ENCODE results near the gene NFYA.
A peak's percentile ranks its signal among the peaks of the same experiment; 100 is the strongest.

The NFYA gene

DNA sequence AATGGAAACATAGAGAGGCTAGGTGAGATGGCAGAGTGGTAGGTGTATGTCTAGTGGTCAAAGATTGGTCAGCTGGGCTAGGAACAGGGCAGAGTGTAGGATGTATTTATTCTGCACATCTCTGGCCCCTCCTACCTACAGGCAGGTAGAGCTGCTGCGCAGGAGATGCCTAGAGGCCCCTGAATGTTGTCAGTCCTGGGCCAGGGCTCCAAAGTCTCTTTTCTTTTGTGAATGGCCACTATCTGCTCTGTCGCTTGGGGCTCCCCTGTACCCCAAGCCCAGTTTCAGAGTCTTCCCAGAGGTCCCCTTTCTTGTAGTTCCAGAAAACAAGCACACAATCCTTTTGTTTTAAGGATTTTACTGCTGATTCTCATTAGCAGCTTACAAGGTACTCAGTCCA lies 25.5 kb upstream of the NFYA start:
- no peak for DNase-seq

DNA sequence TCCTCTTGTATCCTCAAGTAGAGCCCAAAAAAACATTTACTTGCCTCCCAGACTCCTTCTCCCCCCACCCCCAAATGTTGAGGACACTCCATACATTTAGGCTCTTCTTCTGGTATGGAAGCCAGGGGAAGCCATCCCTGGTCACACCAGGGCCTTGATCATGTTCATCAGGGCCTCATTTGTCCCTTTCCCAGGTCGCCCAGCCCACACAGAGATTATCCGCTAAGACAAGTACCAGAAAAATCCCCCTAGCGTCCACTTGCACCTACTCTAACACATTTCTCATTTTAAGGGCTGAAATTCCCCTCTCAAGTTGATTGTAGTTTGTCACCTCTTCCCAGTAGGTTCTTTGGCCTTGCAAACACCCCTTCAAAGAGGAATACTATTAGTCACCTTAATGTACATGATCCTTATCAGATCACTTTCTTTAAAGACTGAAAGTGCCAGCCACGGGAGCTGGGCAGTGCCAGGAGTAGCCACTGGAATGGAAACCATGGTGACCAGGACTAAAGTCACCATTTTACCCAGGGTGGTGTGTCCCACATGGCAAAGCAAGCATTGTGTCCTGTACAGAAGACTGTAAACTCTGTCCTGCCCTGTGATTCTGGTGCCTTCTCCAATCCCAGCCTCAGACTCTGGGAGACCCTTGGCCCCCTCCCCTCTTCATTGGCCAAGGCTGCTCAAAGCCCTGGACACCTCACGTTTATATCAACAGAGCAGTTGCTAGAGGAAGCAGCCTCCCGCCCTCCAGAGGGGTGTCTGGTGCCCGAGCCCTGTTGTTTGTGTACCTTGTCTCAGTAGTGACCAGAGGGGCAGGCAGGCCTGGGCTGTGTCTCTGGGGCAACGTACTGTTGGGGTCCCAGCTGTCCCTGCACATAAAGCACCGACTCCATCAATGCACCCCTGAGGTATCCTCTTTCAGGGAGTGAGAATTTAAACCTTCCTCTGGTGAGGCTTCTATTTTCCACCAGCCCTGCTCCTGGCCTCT lies 24.7 kb upstream of the NFYA start:
- no peak for DNase-seq

DNA sequence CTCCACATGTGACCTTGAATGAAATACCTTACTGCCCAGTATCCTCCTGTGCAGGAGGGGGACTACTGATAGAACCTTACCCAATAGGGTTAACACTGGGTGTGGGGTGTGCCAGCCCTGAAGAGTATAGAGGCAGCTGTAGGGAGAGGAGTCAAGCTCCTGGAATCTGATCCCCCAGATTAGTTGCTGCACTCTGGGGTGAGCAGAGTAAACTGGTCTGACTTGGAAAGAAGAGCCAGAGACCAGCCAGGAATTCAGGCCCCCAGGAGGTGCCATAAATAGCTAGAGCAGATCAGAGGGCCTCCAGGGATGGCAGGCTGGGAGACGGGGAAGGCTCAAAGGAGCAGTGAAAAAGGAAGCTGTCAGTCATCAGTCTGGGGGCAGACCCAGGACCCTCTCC lies 23.3 kb upstream of the NFYA start:
- no peak for DNase-seq

DNA sequence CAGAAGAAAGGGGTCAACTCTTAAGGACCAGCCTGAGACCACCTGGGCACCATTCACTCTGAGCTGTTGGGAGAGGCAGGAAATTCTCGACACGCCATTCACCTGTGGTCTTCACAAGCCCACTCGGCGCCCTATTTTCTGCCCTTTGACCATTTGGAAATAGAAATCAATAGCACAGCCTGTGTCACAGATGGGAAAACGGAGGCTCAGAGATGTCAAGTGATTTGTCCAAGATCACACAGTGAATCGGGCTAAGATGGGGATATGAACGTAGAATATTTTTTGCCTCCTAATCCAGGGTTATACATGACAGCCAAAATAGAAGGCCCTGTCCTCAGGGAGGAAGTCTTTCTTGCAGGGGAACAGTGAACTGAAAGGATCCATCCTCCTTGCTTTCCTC lies 22.8 kb upstream of the NFYA start:
- DNase-seq = no peak

DNA sequence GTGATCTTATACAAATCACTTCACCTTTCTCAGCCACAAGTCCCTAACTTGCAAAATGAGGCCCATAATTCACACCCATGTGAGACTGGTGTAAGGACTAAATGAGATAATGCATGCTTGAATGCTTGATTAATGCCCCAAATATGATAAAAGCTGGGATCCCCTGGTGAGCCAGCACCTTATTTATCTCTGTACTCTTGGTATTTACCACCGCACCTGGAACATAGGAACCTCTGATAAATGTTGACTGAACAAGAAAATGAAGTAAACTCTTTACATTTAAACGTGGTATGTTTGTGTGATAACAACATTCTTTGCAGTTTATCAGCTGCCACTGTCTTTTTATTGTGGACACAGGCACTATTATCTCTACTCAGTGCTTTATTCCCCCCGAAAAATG lies 22.2 kb upstream of the NFYA start:
- no peak for DNase-seq

DNA sequence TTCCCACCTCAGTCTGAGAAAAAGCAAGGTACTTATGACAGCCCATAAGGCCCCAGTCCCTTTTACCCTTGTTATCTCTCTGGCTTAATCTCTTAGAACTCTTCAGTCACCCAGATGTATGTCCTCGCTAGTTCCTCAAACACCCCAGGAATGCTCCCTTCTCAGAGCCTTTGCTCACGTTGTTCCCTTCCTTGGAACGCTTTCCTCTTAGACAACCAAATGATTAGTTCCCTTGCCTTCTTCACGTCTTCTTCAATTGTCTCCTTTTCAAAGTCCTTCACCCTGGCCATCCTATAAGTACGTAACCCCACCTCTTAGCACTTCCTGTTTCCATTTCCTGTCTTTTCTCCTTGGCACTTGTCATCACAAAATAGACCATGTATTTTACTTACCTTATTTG lies 20.9 kb upstream of the NFYA start:
- no peak for DNase-seq

DNA sequence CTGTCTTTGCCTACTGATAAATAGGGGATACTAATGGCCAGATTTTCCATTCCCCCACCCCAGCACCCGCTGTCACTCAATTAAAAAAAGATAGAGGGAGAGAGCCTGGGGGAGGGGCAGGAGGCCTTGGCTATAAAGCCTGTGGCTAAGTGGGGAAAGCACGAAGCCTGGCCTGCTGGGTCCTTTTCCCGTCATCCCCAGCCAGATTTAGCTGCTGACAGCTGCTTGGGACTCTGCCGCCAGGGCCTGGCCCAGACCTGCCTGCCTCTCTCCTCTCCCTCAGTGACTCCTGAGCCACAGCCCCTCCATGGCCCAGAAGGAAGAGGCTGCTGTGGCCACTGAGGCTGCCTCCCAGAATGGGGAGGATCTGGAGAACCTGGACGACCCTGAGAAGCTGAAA lies 19.7 kb upstream of the NFYA start, which contains the start of gene APOBEC2:
Gene APOBEC2, plus strand, starts transcription at position 162 of the 400 bp plus-strand sequence. Its CDS starts 146 bp downstream, at position 308.
- no peak for DNase-seq

DNA sequence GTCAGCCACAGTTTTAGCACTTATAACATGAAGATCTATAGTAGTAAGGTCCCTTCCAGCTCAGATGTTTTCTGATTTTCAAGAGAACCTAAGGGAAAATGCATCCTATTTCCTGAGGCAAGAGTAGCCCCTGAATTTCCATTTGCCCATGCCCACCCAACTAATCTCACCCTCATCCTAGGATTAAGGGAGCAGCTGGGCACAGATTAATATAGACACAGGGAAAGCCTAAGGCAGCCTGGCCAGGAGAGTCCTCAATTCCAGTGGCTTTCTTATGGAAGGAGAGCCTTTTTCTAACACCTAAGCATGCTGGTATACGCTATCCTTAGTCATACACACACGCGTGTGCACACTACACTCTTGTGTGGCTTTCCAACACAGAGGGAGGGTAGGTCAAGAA lies 18.3 kb upstream of the NFYA start:
- no peak for DNase-seq

DNA sequence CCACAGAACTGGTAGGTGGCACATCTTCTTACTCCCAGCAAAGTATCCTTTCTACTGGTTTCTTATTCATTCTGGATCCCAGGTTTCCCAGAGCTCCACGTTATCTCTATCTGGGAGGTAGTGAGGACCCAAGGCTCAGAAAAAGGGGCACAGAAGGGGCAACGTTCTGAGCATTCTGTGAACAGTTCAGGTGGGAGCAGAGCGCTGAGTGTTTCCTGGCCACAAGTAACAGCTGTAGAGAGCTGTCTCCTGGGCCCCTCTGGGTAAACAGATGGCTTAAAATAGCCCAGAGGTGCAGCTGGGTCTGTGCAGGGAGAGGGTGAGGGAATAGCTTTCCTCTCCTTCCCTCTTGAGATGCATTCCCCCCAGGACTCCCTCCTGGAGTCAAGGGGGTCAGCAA lies 17.6 kb upstream of the NFYA start:
- no peak for DNase-seq

DNA sequence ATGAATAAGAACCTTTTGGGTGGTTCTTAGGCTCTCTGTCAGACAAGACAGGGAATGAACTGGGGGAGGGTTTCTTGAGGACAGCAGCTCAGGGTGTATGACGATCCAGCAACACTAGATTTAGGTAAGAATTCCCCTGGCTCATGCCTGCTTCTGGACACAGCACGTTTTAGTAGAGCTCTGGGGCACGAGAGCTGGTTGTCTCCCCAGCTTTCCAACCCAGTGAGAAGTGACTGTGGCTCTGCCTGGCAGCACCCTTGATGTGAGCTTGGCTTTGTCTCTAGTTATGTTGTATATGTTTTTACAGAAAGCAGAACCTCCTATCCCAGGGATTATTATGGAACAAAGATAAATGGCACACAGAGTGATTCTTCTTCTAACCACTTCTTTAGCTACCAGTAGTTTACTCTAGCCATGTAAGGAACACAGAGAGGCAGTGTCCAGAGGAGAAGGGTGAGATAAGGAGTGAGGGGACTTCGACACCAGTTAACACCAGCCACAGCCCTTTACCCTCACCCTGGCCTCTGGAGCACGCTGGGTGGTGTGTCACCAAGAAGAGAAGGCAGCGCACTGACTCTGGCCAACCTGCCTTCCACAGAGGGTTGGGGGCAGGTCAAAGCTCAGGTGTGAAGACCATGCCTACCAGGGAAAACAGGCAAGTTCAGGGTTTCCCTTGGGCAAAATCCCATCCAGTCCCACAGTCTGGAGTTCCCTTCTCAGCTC lies 15.8 kb upstream of the NFYA start:
- DNase-seq = no peak

DNA sequence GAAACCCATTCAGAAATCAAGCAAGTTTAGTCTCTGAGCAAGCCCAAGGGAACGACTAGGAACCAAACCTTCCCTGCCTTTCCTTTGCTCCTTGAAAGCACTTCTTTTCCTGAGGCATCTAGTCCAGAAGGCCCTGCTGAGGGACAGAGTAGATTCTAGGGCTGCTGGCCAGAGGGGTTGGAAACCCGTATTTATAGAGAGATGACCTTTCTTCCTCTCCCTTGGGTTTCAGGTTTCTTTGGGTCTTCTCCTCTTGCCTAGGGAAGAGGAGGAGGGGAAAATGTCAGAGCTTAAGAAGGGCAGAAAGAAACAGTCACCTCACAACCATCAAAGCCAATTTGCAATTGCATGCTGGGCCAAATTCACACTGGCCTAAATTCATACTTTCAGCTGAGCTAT lies 14.0 kb upstream of the NFYA start:
- no peak for DNase-seq

DNA sequence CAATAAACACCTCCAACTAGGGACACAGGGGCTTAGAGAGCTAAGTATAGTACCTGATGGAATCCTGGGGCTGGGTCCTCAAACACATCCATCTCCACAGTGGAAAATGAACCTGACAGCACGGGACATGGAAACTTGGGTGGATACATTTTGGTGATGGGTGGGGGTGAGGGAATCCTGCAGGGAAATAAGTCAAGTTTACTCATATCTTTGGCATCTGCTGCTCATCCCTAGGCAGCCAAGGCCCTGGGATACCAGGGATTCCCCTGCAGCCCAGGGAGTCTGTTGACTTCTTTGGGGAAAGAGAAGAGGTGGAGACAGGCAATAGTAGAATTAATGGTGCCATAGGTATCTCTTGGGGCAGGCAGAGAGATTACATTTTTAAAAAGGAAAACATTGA lies 13.2 kb upstream of the NFYA start:
- peak; percentile 6 for DNase-seq

DNA sequence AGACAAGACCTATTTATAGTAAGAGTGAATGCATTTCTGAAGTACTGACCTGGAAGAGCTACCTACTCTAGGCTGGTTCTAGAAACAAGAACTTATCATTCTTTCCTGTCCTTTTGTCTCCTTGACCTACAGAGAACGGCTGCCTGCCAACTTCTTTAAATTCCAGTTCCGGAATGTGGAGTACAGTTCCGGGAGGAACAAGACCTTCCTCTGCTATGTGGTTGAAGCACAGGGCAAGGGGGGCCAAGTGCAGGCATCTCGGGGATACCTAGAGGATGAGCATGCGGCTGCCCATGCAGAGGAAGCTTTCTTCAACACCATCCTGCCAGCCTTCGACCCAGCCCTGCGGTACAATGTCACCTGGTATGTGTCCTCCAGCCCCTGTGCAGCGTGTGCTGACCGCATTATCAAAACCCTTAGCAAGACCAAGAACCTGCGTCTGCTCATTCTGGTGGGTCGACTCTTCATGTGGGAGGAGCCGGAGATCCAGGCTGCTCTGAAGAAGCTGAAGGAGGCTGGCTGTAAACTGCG lies 11.5 kb upstream of the NFYA start:
- DNase-seq = no peak

DNA sequence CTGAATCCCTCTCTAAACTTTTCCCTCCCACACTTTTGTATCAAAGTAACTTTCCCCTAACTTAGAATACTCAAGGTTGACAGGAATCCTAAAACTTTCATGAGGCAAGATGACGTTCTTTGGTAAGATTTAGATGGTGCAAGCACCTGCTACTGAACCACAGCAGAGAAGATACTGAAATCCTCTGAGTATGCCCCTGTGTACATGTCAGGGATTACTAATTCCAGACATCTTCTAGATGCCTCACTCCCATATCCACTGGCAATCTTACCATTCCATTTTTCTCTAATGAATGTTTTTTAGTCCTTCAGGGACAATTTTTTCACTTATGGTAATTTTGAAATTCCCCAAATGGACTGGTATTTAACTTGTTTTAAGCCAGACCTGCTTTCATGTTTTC lies 10.7 kb upstream of the NFYA start:
- no peak for DNase-seq

DNA sequence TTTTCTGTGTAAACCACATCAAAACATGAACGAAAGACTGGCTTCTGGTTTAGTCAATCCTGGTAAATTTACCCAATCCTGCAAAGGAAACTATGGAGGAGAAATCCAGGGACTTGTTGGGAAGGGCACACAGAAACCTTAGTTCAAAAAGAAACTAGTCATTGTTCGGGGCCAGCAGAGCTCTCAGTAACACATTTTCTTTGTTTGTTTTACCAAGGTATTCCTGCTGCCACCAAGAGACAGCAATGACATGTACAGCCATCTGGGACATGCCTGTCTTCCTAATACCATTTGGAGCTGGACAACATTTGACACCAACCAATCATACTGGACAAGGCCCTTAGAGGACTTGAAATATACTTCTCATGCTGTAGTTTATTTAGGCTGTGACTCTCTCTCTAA lies 8.9 kb upstream of the NFYA start:
- no peak for DNase-seq

DNA sequence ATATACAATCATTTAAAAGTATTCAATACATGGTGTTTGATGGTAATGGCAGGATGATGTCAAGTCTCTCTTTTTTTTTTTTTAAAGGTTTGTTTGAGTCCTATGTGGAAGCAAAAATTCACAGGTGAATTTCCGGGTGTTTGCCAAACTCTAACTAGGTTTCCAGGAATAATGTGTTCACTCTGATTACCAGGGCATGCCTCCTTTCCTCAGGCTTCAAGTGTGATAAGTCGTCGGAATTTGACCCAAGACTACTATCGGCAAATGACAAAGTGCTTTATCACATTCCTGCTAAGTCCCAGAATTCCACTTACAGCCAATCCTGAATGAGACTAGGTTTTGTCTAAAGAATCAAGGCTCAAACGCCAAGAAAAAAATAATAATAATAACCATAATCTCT lies 7.9 kb upstream of the NFYA start:
- DNase-seq = no peak

DNA sequence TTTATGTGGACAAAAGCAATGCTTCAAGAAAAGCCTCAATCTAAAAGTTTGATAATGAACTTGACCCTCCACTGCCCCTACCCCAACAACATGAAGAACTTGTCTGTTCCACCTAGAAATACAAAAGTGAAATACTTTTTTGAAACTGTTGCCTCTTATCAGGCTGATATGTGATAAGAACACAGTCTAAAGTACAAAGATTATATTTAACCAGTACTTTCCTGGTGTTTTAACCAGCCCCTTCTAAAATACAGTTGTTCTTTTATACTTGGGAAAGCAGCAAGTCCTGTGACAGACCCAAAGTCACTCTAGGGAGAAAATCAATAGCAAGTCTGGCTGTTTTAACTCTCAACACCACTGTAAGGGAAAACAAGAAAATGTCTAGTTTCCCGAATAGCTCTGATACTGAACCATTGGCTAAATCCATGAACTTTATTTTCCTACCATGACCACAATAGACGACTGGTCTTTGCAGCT lies 7.2 kb upstream of the NFYA start:
- no peak for DNase-seq

DNA sequence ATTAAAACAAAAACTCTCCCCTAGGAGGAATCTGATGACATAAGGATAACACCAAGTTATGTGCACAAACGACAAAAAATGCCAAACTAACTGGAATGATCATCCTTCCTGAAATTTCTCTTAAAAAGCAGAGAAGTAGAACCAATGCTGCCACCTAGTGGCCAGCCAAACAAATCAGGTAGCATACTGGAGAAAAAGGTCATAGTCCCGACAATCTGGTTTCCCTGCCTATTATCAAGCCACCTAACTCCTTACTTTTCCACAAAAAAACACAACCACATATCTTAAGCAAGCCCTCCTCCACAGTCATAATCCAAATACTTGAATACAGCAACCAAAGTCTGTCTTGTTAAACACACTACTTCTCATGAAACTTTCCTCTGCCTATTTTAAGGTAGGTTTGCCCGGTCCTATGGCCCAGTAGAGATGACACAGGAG lies 5.9 kb upstream of the NFYA start:
- peak; percentile 8 for DNase-seq

DNA sequence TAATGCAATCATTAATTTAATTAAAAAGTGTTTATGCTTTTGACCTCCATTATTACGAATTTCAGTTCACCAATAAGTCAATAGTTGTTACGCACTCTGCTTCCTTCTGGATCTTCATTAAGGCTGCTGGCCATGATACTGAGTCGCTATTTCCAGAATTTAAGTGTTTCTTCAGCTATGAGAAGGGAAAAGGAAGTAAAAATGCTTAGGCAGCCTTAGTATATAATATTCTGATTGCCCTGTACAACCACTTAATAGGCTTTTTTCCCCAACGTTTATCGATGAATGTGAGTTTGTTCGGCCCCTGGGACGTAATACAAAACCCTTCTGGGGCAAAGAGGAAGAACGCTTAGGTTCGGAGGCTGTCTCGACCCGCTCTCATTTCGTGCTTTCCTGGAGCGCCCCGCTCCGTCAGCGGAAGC lies 1.3 kb upstream of the NFYA start:
- no peak for DNase-seq

DNA sequence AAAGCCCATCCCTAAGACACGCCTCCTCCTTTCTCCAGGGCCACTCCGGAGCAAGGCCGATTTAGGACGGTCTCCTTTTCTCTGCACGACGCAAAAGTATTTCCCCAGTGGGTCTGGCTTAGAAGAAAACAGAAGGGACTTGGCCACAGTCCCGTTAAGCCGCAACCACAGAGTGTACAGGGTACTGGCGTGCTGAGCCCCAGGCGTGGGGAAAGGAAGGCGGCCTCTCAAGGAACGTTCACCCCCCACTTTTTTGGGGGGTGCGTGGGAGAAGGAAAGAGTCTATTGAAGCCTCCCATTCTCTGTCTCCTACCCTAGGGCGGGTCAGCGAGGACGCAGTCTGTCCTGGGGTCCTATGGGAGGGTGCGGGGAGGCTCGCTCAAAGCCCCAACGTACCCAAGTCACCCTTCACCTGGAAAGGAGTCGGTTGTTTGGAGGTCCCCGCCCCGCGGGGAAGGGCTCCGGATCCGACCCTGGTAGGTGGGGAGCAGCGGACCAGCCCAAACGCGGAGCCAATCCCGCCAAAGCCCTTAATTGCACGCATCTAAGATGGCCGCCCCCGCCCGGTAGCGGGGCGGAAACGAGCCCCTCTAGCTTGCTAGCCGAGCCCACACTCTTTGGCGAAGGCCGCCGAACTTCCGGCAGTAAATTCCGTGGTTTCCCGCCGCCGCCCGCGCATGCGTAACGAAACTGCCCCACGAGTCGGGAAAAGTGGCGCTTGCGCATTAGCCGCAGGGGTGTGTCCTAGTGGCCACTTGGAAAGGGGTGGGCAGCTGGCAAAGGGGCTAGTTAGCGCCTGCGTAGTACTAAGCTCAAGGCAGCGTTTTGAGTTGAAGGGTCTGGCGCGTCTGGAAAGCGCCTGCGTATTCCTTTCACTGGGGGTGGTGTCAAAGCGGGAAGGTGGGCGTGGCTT lies 595 bp upstream of the NFYA start, which contains the start of gene OARD1:
Gene OARD1, minus strand, starts transcription at position 434 of the 913 bp plus-strand sequence. CDS start 722 bp downstream, outside the sequence.
- DNase-seq = peak; percentile 100

DNA sequence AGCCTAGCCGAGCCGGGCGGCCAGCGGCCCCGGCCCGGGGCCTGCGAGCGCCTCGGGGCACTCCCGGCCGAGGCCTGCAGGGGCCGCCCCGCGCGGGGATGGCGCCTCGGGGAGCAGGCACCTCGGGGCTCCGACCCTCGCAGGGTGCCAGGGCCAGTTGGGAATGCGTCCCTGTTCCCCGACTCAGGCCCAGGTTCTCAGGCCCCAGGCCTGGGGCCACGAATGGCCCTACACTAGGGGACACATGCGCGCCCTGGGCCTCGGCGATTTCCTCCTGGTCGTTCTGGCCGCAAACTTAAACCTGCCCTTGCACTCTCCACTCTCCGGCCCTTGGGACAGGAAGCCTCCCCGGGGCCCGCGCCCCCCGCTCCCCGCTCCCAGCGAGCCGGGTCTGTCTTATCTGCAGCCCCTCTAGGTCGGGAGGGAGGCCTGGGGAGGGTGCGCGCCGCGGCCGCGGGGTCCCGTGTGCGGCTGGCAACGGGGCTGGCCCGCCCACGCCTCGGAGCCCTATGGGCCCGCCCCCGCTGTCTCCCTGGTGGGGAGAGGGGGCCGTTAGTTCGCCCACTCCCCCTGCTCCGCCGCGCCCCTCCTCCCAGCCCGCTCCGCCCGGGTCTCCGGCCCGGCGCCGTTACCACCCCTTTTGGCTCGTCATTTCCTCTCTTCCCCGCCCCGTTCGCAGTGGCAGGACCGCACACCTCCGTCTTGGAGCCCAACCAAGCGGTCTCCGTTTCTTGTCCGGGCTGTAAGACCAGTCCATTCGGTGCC lies 611 bp downstream of the NFYA start:
- peak; percentile 20 for DNase-seq

All from T1000 (cell line).